Measurements from ENCODE around the gene ABHD5.

Gene ABHD5

DNA sequence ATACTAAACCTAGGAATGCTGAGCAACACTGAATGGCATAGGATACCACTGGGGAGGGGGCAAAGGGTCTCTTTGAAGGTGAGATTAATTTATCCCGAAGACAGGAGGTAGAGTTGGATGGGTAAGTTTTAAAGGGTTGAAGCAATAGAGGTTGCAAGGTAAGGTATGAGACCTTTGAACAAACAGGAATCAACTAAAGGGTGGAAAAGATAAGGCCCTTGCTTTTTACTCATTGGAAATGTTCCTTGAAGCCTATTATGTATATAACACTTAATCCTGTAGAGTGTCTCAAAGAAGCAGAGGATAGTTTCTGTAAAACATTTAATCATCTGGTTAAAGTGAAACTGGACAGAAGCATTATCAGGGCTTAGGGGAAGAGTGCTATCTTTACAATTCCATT lies 5.7 kb downstream of the ABHD5 start:
- TF ChIP-seq GATA2 (IDR thresholded peaks at IDR 0.05; ENCODE audit: low read depth, low read length) (no peak), GATA3 (IDR thresholded peaks at IDR 0.05; ENCODE audit: low read depth, low read length) (no peak)

DNA sequence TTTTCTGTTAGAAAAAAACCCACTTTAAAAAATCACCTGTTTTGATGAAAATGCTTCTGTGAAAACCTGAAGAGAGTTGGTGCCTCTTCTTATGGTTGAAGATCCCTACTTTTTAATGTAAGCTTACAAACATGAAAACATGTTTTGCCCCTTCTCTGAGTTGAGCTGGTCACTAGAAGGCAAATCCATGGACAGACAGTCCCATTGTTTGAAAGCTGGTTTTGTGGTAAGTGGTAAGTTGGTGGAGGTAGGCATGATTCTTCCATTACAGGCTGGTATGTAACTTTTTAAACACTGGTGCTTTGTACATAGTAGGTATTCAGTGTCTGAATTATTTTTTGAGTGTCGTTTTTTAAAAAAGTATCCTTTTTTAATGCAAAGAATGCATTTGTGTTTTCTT lies 6.1 kb downstream of the ABHD5 start:
- TF ChIP-seq GATA3 (IDR thresholded peaks at IDR 0.05; ENCODE audit: low read depth, low read length) (no peak), GATA2 (IDR thresholded peaks at IDR 0.05; ENCODE audit: low read depth, low read length) (no peak)

DNA sequence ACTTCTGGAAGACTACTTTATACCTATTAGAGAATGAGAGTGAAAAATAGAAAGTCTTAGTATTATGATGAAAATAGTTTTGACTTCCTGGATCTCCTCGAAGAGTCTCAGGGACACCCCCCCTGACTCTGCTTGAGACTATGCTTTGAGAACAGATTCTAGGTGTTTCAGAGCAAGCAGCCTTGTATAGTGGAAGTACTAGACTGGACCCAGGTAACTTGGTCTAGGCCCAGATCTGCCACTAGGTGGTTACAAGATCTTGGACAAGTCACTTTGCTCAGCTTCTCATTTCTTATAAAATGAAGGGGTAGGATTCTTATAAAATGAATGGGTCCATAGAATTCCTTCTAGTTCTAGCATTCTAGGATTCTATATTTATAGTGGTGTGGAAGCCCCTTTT lies 9.1 kb downstream of the ABHD5 start:
- TF ChIP-seq GATA3 (IDR thresholded peaks at IDR 0.05; ENCODE audit: low read depth, low read length) (no peak), GATA2 (IDR thresholded peaks at IDR 0.05; ENCODE audit: low read depth, low read length) (no peak)

DNA sequence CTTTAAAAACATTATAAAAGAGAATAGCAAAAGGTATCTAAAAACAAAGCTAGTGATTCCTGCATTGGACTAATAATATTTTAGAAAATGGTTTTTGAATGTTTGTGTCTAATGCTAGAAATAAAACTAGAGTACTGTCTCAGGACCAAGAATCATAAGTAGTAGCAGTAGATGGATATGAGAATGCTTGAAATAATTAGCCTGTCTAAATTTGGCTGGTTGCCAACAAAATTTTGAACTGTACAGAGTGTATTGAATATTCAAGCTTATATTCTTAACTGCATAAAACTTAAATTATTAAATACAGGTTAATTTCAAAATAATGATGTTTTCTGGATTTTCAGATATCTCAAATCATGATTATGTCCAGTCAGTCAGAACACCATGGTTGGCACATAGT lies 14.0 kb downstream of the ABHD5 start:
- TF ChIP-seq GATA3 (IDR thresholded peaks at IDR 0.05; ENCODE audit: low read depth, low read length) (no peak), GATA2 (IDR thresholded peaks at IDR 0.05; ENCODE audit: low read depth, low read length) (no peak)

DNA sequence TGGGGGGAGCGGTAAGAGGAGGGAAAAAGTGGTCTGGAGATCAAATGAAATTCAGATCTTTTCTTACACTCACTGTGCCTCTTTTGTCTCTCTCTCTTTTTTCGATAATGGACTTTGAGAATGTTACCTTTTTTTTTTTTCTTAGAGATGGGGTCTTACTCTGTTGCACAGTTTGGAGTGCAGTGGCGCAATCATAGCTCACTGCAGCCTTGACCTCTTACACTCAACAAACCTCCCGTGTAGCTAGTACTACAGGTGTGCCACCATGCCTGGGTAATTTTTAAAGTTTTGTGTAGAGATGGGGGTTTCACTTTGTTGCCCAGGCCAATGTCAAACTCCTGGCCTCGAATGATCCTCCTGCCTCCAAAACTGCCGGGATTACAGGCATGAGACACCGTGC lies 15.6 kb downstream of the ABHD5 start:
- TF ChIP-seq GATA3 (IDR thresholded peaks at IDR 0.05; ENCODE audit: low read depth, low read length) = no peak
- TF ChIP-seq GATA2 (IDR thresholded peaks at IDR 0.05; ENCODE audit: low read depth, low read length) = no peak

DNA sequence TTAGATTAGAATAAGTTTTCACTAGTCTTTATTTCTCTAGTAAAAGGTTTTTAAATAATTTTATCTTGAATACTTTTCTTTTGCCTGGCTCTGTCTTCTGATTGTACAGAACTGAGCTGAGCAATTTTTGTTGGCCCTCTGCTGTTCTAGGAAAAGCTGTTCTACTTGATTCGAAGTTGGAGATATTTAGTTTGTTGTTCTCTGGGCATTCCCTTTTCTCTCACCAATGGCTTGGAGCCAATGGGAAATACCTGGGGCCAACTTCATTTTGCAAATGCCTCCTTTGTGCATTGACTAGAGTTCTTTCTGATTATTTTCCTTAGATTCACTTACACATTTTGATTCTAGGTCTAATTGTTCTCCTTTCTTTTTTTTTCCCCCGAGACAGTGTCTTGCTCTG lies 16.5 kb downstream of the ABHD5 start:
- TF ChIP-seq GATA2 (IDR thresholded peaks at IDR 0.05; ENCODE audit: low read depth, low read length) (no peak), GATA3 (IDR thresholded peaks at IDR 0.05; ENCODE audit: low read depth, low read length) (no peak)

DNA sequence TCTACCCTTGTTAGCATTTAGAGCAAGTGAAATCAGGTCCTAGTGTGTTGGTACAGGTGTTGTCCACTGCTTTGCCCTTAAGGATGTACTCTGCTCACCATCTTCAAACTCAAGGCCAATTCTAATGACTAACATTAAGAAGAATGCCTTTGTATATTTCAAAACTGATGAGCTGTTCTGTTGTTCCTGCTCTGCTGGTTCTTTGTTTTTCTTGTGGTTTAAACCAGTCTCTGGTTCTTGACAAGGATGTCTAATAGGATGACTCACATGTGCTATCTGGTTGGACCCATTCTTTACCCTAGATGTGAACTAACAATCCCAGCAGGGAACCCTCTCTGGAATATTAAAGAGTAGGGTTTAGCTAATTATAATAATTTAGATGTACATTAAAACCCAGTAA lies 17.3 kb downstream of the ABHD5 start:
- TF ChIP-seq GATA3 (IDR thresholded peaks at IDR 0.05; ENCODE audit: low read depth, low read length) = no peak
- TF ChIP-seq GATA2 (IDR thresholded peaks at IDR 0.05; ENCODE audit: low read depth, low read length) = no peak

DNA sequence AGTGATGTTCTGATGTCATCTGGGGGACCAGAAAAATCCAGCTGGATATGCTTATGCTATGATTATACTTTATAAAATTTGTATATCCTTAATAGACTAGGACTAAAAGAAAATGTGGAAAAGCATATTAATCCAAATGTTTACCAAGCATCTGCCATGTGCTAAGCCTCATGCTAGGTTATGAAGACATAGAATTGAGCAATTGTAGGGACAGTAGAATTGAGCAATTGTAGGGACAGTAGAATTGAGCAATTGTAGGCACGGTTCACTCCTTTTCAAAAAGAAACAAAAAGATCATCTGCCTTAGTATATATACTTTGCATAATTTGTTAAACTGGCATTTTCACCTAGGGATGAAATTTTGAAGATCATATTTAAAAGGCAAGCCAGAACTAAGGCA lies 18.3 kb downstream of the ABHD5 start:
- no peak for TF ChIP-seq GATA2 (IDR thresholded peaks at IDR 0.05; ENCODE audit: low read depth, low read length)
- TF ChIP-seq GATA3 (IDR thresholded peaks at IDR 0.05; ENCODE audit: low read depth, low read length) = no peak

DNA sequence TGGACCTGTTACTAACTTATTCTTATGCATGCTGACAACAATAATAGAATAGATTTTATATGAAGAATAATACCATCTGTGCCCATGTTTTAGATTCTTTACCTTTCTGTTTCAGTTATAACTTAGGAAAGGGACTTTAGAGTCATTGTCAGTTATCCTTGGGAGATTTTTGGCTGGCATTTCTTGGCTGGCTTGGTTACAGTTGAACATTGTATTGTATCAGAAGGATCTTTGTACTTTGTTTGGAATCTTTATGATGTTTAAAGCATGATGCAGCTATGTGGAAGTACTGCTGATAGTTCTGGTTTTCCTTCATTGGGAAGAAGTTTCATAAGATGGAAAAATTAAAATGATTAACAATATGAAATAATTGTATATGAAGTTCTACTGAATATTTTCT lies 19.9 kb downstream of the ABHD5 start:
- no peak for TF ChIP-seq GATA2 (IDR thresholded peaks at IDR 0.05; ENCODE audit: low read depth, low read length)
- no peak for TF ChIP-seq GATA3 (IDR thresholded peaks at IDR 0.05; ENCODE audit: low read depth, low read length)

DNA sequence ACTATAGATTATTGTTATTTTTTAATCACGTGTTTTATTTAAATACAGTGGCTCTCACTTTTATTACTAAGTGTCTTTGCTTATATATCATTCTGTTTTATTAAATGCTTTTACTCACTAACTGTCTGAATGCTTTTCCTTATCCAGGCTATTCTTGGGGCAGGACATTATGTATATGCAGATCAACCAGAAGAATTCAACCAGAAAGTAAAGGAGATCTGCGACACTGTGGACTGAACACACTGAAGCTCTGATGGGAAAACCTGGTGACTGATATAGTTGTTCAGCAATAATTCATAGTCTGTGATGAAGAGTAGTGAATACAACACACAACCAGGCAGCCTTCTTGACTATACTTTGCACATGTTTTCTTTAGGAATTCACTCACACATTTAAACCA lies 27.6 kb downstream of the ABHD5 start:
- TF ChIP-seq GATA2 (IDR thresholded peaks at IDR 0.05; ENCODE audit: low read depth, low read length) = no peak
- TF ChIP-seq GATA3 (IDR thresholded peaks at IDR 0.05; ENCODE audit: low read depth, low read length) = no peak

DNA sequence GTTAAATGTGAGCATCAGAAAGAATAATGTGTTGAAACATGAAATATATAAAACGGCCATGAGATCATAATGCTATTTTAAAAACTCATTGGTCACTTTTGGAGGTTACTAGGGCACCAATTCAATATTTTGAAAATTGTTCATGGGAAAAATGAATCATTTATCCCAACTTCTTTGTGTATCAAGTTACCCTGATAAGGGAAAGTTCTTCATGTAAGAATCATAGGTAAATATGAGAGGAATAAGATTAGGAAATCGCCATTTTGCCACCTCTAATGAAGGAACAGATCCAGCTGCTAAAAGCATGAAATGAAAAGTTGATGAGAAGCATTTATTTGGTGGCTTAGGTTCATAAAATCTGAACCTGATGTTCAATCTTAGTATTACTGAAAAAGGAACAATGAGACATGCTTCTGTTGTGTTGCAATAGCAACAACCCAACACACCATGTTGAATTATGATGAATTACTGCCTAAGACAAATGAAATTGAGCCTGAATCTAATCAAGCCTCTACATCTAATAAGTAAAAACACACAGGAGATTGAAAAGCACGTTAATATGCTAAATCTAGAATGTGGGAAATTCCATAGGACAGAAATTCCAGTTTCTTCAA lies 32.5 kb downstream of the ABHD5 start:
- no peak for TF ChIP-seq GATA2 (IDR thresholded peaks at IDR 0.05; ENCODE audit: low read depth, low read length)
- no peak for TF ChIP-seq GATA3 (IDR thresholded peaks at IDR 0.05; ENCODE audit: low read depth, low read length)

DNA sequence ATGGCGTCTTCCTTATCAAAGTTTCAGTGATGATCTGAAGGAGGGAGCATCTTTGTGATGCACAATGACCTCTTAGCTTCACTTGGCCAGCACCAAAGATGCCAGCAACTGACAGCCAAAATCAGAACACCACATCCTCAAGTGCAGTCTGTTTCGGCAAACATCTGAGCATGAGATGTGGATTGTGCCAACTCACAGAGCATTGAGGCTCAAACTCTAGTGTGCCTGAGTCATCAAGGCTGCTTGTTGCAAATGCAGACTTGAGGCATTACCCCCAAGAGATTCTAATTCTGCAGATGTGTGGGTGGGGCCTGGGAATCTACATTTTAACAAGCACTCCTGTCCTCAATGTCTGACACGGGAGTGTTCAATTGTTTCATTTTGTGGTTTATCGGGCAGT lies 35.8 kb downstream of the ABHD5 start:
- TF ChIP-seq GATA3 (IDR thresholded peaks at IDR 0.05; ENCODE audit: low read depth, low read length) (no peak), GATA2 (IDR thresholded peaks at IDR 0.05; ENCODE audit: low read depth, low read length) (no peak)

DNA sequence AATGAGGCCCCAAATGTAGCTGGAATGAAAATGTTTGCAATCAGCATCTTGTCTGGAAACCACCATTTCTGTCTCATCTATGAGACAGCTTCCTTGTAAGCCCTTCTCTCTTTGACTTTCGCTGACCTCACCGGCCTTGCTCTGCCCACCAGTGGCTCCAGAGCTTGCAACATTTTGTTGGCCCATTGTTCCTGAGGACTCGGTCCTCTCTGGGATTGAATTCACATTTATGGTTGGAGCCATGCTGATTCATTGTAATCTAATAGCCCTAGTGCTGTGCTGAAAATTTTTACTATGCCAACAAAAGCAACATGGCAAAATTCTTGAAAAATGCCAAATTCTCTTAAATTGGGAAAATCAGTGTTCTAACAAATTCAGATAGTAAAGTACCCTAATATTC lies 37.2 kb downstream of the ABHD5 start:
- TF ChIP-seq GATA2 (IDR thresholded peaks at IDR 0.05; ENCODE audit: low read depth, low read length) (no peak), GATA3 (IDR thresholded peaks at IDR 0.05; ENCODE audit: low read depth, low read length) (no peak)

DNA sequence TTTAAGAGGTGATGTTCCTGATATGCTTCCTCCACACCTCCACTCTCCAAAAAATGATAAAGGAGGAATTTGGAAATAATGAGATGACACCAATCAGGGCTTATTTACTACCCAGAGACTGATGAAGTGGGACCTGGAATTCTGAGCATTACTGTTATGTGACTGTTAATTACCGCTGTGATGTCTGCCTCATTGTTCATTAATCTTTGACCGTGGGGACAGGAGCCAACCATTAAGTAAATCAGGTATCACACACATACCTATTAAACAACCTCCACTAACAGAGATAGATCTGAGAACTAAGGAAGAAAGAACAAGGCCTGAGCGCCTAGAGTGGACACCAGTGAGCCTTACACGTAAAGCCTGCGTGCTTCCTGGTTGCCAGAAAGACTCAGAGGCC lies 37.7 kb downstream of the ABHD5 start:
- TF ChIP-seq GATA3 (IDR thresholded peaks at IDR 0.05; ENCODE audit: low read depth, low read length) (no peak), GATA2 (IDR thresholded peaks at IDR 0.05; ENCODE audit: low read depth, low read length) (no peak)

DNA sequence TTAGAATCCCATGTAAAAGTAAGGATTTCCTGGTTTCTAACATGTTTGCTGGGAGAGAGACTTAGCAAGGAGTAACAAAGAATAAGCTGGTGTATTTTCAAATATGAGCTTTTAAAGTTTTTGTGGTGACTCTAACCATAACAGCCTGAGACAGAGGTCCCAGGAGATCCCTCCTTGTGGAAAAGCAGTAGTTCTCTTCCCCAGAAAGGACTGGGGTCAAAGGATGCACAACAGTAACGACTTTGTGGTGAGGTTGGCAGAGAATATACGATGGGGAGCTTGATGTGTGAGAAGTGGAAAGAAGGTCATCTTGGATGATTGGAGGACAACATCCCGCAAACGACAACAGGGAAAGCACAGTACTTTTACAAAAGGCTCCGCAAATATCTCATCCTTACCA lies 38.2 kb downstream of the ABHD5 start:
- TF ChIP-seq GATA3 (IDR thresholded peaks at IDR 0.05; ENCODE audit: low read depth, low read length) = no peak
- no peak for TF ChIP-seq GATA2 (IDR thresholded peaks at IDR 0.05; ENCODE audit: low read depth, low read length)

Measured in SH-SY5Y (cell line).